K562 (cell line): ENCODE measurements around the gene C22orf39. TPM values are rescaled to one million over a fixed set of nuclear protein-coding genes. Genes with fewer than 3 reads are reported as not detected.

Experiments used
- ATAC-seq: fragments of 200-7000 bp; cut with Tn5 transposase; 3 replicates; pipeline ENCODE4 v1.9.1; 2020; ENCODE audit warnings: moderate library complexity
- BruUV-seq: library from RNA; stranded (reverse); fragments of 400-500 nt; replicated peaks from 2 replicates; lab custom pipeline; 2021; lab: Mats Ljungman, UMichigan
- CTCF ChIA-PET: fragments of 300-600 bp; formaldehyde crosslinking; extraction: SDS; loops from one replicate; lab custom pipeline; 2021; ENCODE audit warnings: low intra/inter-chr PET ratio; lab: Yijun Ruan, JAX
- POLR2A ChIA-PET: fragments of 300-600, 350-650 bp; sonication (Branson Sonifier 250); formaldehyde crosslinking; extraction: SDS; loops from one replicate; lab custom pipeline; 2021; ENCODE audit warnings: antibody characterized with exemption, inconsistent platforms; lab: Yijun Ruan, JAX
- DNase-seq, 4 experiments: peaks; one replicate each; pipeline versions ENCODE4 v3.0.0 to v3.0.0-alpha.2; 2011 to 2018; ENCODE audit warnings: low spot score in 3 of 4, mixed read lengths in 3 of 4; ENCODE audit errors: extremely low read depth in 1 of 4
- FAIRE-seq: peaks from 2 replicates; lab custom pipeline; 2011; peaks lifted over from hg19 to GRCh38; lab: Jason Lieb, UNC
- H2AFZ ChIP-seq: 2 replicates; pipeline ENCODE4 v1.6.0; 2011; ENCODE audit warnings: low read depth, low read length, control low read depth, inconsistent platforms
- H3K27ac ChIP-seq: fragments of 200-600 bp; 3 replicates; pipeline ENCODE4 v1.8.0; 2011; ENCODE audit warnings: low read depth, mild to moderate bottlenecking, control low read depth, inconsistent platforms, low read length, moderate library complexity, mixed read lengths; ENCODE audit errors: extremely low read depth
- H3K27me3 ChIP-seq, 2 experiments: fragments of 300-600 bp in 1 of 2; 2 replicates in 1 of 2; 3 replicates in 1 of 2; pipeline versions ENCODE4 v1.6.0 to v1.8.0; 2011; ENCODE audit warnings: inconsistent platforms in 2 of 2, low read length in 2 of 2, mild to moderate bottlenecking in 1 of 2, mixed read lengths in 1 of 2, moderate library complexity in 1 of 2; ENCODE audit not compliant: control insufficient read depth in 2 of 2, insufficient read depth in 2 of 2
- H3K36me3 ChIP-seq: fragments of 300-600 bp; 3 replicates; pipeline ENCODE4 v1.8.0; 2011; ENCODE audit warnings: mild to moderate bottlenecking, low read length, inconsistent platforms; ENCODE audit not compliant: control insufficient read depth, insufficient read depth
- H3K4me1 ChIP-seq, 2 experiments: fragments of 200-600 bp in 1 of 2; replicated peaks in 1 of 2; 2 replicates in 1 of 2; 3 replicates in 1 of 2; pipeline versions ENCODE4 v1.5.1 to v1.8.0; 2011; ENCODE audit warnings: inconsistent platforms in 2 of 2, low read length in 2 of 2, mild to moderate bottlenecking in 1 of 2, mixed read lengths in 1 of 2, moderate library complexity in 1 of 2; ENCODE audit not compliant: control insufficient read depth in 2 of 2, insufficient read depth in 2 of 2
- H3K4me2 ChIP-seq: 2 replicates; pipeline ENCODE4 v1.6.1; 2011; ENCODE audit warnings: low read length, control low read depth, inconsistent platforms, mixed read lengths; ENCODE audit not compliant: insufficient read depth
- H3K4me3 ChIP-seq: fragments of 200-600 bp; sonication (generic), shearing (Covaris generic); 2 replicates; pipeline ENCODE4 v1.5.1; 2016; ENCODE audit warnings: control low read depth, inconsistent platforms
- H3K79me2 ChIP-seq: fragments of 200-600 bp; 3 replicates; pipeline ENCODE4 v1.8.0; 2011; ENCODE audit warnings: low read length, inconsistent platforms; ENCODE audit not compliant: control insufficient read depth, insufficient read depth
- H3K9ac ChIP-seq, 2 experiments: 2 replicates each; pipeline versions ENCODE4 v1.6.0 to v1.6.1; 2011; ENCODE audit warnings: low read depth in 2 of 2, low read length in 2 of 2, control low read depth in 1 of 2, inconsistent platforms in 1 of 2, mild to moderate bottlenecking in 1 of 2, mixed read lengths in 1 of 2; ENCODE audit not compliant: insufficient read depth in 1 of 2
- H3K9me1 ChIP-seq: one replicate; pipeline ENCODE4 v1.6.0; 2011; ENCODE audit warnings: inconsistent platforms, mild to moderate bottlenecking, low read length, moderate library complexity; ENCODE audit not compliant: control insufficient read depth, insufficient read depth
- H3K9me3 ChIP-seq: replicated peaks from 2 replicates; pipeline ENCODE4 v1.5.1; 2011; ENCODE audit warnings: low read depth, low read length, inconsistent platforms; ENCODE audit not compliant: control insufficient read depth, insufficient read depth
- H4K20me1 ChIP-seq: replicated peaks from 2 replicates; pipeline ENCODE4 v1.6.1; 2011; ENCODE audit warnings: low read length, inconsistent platforms, mixed read lengths; ENCODE audit not compliant: control insufficient read depth, insufficient read depth
- CAMTA2 ChIP-seq: fragments of 250-450 bp; sonication (Bioruptor Pico); conservative IDR thresholded peaks from 2 replicates; pipeline ENCODE4 v1.5.1; 2022
- GTF2F1 ChIP-seq: IDR thresholded peaks from 2 replicates; pipeline ENCODE4 v1.6.1; 2011; ENCODE audit warnings: low read depth, low read length, improper control_type of control experiment
- KAT7 ChIP-seq: sonication (generic); formaldehyde crosslinking; IDR thresholded peaks from 2 replicates; pipeline ENCODE4 v1.8.0; 2022; ENCODE audit warnings: missing genetic modification reagents, mild to moderate bottlenecking, borderline replicate concordance
- KAT8 ChIP-seq: fragments of 450-650 bp; IDR thresholded peaks from 2 replicates; pipeline ENCODE4 v1.6.1; 2016; ENCODE audit warnings: low read depth, mild to moderate bottlenecking
- LCOR ChIP-seq: sonication (generic); formaldehyde crosslinking; IDR thresholded peaks from 2 replicates; pipeline ENCODE4 v1.8.0; 2022; ENCODE audit warnings: mild to moderate bottlenecking, missing genetic modification reagents
- NCOA4 ChIP-seq: fragments of 450-650 bp; IDR thresholded peaks from 2 replicates; pipeline ENCODE4 v1.6.1; 2018; ENCODE audit warnings: mild to moderate bottlenecking; ENCODE audit not compliant: partially characterized antibody
- NR2C2 ChIP-seq, 2 experiments: fragments of 200-800 bp in 1 of 2; sonication (Bioruptor generic) in 1 of 2; sonication (generic) in 1 of 2; formaldehyde crosslinking in 1 of 2; IDR thresholded peaks; 2 replicates each; pipeline versions ENCODE4 v1.6.1 to v1.8.0; 2016 to 2022; ENCODE audit warnings: mild to moderate bottlenecking in 1 of 2, missing compliant biosample characterization in 1 of 2, missing genetic modification characterization in 1 of 2, missing genetic modification reagents in 1 of 2
- PKNOX1 ChIP-seq: fragments of 450-650 bp; IDR thresholded peaks from 2 replicates; pipeline ENCODE4 v1.6.1; 2016
- SMAD4 ChIP-seq: fragments of 250-450 bp; sonication (Bioruptor Pico); conservative IDR thresholded peaks from 2 replicates; pipeline ENCODE4 v1.8.0; 2021; ENCODE audit warnings: inconsistent platforms, mild to moderate bottlenecking, moderate library complexity
- SOX6 ChIP-seq: fragments of 450-650 bp; IDR thresholded peaks from 2 replicates; pipeline ENCODE4 v1.6.1; 2014; ENCODE audit warnings: mild to moderate bottlenecking
- SREBF2 ChIP-seq: sonication (generic); formaldehyde crosslinking; IDR thresholded peaks from 2 replicates; pipeline ENCODE4 v1.4.0; 2020; ENCODE audit warnings: mild to moderate bottlenecking, missing genetic modification reagents
- STAT6 ChIP-seq: sonication (generic); formaldehyde crosslinking; IDR thresholded peaks from 2 replicates; pipeline ENCODE4 v1.8.1; 2023; ENCODE audit warnings: mild to moderate bottlenecking, missing genetic modification reagents
- TAF15 ChIP-seq: fragments of 200-400 bp; formaldehyde crosslinking; IDR thresholded peaks from 2 replicates; pipeline ENCODE4 v1.6.1; 2017; ENCODE audit warnings: mild to moderate bottlenecking, low read depth, low read length, moderate library complexity
- ZNF696 ChIP-seq: fragments of 250-450 bp; sonication (Bioruptor Pico); conservative IDR thresholded peaks from 2 replicates; pipeline ENCODE4 v1.4.0; 2020; ENCODE audit warnings: mild to moderate bottlenecking, moderate library complexity
- WGBS: fragments of 100-300 bp; shearing (Covaris generic); methylation state at CpG from one replicate; pipeline ENCODE4 v1.1.6; 2016; ENCODE audit warnings: low coverage, mixed read lengths; ENCODE audit not compliant: insufficient coverage; ENCODE audit errors: missing lambda C conversion rate; 5-methylcytosine and 5-hydroxymethylcytosine counted together
- in situ Hi-C: fragments of 300-500 bp; cut with MboI; formaldehyde crosslinking; loops from 4 replicates; pipeline ENCODE4 v1.15.0; 2018; ENCODE audit warnings: inconsistent platforms, mixed read lengths
- intact Hi-C: fragments of 100-400 bp; cut with micrococcal nuclease; formaldehyde crosslinking; loops from 2 replicates; pipeline ENCODE4 v1.14.2; 2022
- polyA plus RNA-seq, 8 experiments: library from polyadenylated mRNA; depleted of rRNA in 4 of 8; stranded (reverse) in 5 of 8; unstranded in 3 of 8; fragments of >200 nt; fragmentation: Nextera tagmentation in 2 of 8; fragmentation: Illumina TruSeq in 1 of 8; extraction: Ambion mirVana in 2 of 8; extraction: Trizol in 1 of 8; gene quantifications; 2 replicates each; pipeline versions ENCODE4 v1.2.1 to v1.2.3, GENCODE V29; 2011 to 2014; ENCODE audit warnings: inconsistent platforms in 1 of 8, missing spikeins in 1 of 8
- total RNA-seq, 7 experiments: library from RNA; depleted of rRNA in 6 of 7; stranded (reverse); fragments of >200 nt in 6 of 7; fragmentation: Illumina TruSeq in 2 of 7; extraction: Trizol in 2 of 7; gene quantifications; 2 replicates each; pipeline versions ENCODE4 v1.2.1 to v1.2.3, GENCODE V29; 2011 to 2021; ENCODE audit warnings: low replicate concordance in 1 of 7
- TF ChIP-seq, protein P1 (sequence below): sonication (generic); IDR thresholded peaks from 2 replicates; pipeline ENCODE4 v1.6.1; 2016

C22orf39 gene
- total and polyA plus RNA-seq, 9 of the 15 experiments (the other 6 are each of a cell fraction or from before 2014, with no cell fraction given), result 20.4 to 139 (median 66.8) TPM

GRCh38 chr22:19496324-19496630, 48.8 kb upstream of the C22orf39 start:
- FAIRE-seq, result no peak
- ATAC-seq, result no peak
- Histone ChIP-seq H3K9me1 (no peaks in the 10 kb centered on the region), H2AFZ (no peak overlapping the region), H3K4me3 (no peak overlapping the region), H3K4me1 (no peaks in the 10 kb centered on the region; a peak in 2 of 5 replicates), H3K4me2 (no peak overlapping the region), H3K36me3 (peaks cover 99% of the 10 kb centered on the region), H3K9me3 (no peaks in the 10 kb centered on the region), H4K20me1 (no peaks in the 10 kb centered on the region; the same call in 1 of the 2 replicates), H3K27ac (no peak overlapping the region), H3K79me2 (peaks cover 4% of the 10 kb centered on the region; the same call in 1 of the 3 replicates), H3K9ac (no peak overlapping the region), H3K27me3 (no peaks in the 10 kb centered on the region)
- in situ Hi-C loops (no loop called here), intact Hi-C loops (no loop called here)
- ChIA-PET POLR2A (interaction anchor here (0.6 to 3.6 kb wide), 6 partner anchors 9 to 110 kb away, joined by 3 to 23 read pairs (median 4); no protein-coding TSS in a partner anchor), CTCF (interaction anchor here (0.5 to 3.1 kb wide), 3 partner anchors 134 to 221 kb away, joined by 5 to 27 read pairs (median 7); no protein-coding TSS in a partner anchor)
- WGBS, result 93% methylated on average over 3 of the region's 3 CpGs
- no peak for DNase-seq
- BruUV-seq, result no TSS peak
- TF ChIP-seq STAT6 (CRISPR knock-in tag), result 0 out of 2 replicates have a peak, but pooled peaks have one; percentile 6
- TF ChIP-seq GTF2F1, result 0 out of 2 replicates have a peak, but pooled peaks have one; percentile 43
- no peak for TF ChIP-seq SOX6
- TF ChIP-seq SREBF2 (CRISPR knock-in tag), result no peak
- TF ChIP-seq PKNOX1, result no peak
- TF ChIP-seq, protein P1, sequence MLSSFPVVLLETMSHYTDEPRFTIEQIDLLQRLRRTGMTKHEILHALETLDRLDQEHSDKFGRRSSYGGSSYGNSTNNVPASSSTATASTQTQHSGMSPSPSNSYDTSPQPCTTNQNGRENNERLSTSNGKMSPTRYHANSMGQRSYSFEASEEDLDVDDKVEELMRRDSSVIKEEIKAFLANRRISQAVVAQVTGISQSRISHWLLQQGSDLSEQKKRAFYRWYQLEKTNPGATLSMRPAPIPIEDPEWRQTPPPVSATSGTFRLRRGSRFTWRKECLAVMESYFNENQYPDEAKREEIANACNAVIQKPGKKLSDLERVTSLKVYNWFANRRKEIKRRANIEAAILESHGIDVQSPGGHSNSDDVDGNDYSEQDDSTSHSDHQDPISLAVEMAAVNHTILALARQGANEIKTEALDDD, result no peak
- no peak for TF ChIP-seq TAF15
- TF ChIP-seq NCOA4, result no peak
- TF ChIP-seq CAMTA2 (CRISPR knock-in tag), result no peak
- 0 out of 2 replicates have a peak, but pooled peaks have one; percentile 26 for TF ChIP-seq LCOR (CRISPR knock-in tag)
- 0 out of 2 replicates have a peak, but pooled peaks have one; percentile 1 for TF ChIP-seq NR2C2 (CRISPR knock-in tag; IDR thresholded peaks at IDR 0.05)
- TF ChIP-seq NR2C2 (tag; IDR thresholded peaks at IDR 0.05), result no peak
- no peak for TF ChIP-seq ZNF696 (CRISPR knock-in tag)
- TF ChIP-seq KAT7 (CRISPR knock-in tag), result no peak
- no peak for TF ChIP-seq KAT8
- no peak for TF ChIP-seq SMAD4 (CRISPR knock-in tag)
